ENCODE results near the gene SLF2.

DNA sequence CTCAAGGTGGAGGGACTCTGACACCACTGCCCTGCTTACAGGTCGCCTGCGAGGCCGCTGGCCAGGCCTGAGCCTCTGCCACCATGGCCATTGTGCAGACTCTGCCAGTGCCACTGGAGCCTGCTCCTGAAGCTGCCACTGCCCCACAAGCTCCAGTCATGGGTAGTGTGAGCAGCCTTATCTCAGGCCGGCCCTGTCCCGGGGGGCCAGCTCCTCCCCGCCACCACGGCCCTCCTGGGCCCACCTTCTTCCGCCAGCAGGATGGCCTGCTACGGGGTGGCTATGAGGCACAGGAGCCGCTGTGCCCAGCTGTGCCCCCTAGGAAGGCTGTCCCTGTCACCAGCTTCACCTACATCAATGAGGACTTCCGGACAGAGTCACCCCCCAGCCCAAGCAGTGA lies 89.7 kb downstream of the SLF2 start:
- peak in 1 of 3 donors; percentile 31 for TF ChIP-seq POLR2AphosphoS5 (IDR thresholded peaks at IDR 0.05)
- no peak for TF ChIP-seq CTCF (IDR thresholded peaks at IDR 0.05 in 8 of 11, conservative IDR thresholded peaks at IDR 0.05 in 3 of 11)
- TF ChIP-seq POLR2A (IDR thresholded peaks at IDR 0.05): no peak
